ENCODE measurements around the gene STPG4.

The STPG4 gene

GRCh38 chr2:47069628-47070154 is 85.4 kb downstream of the STPG4 start:
- no peak for DNase-seq

GRCh38 chr2:47068981-47069627 is 86.0 kb downstream of the STPG4 start:
- DNase-seq = no peak

- no peak for DNase-seq
These were observed 87.2 kb downstream of the STPG4 start for GRCh38 chr2:47067788-47068407.

- DNase-seq = no peak
These were observed 89.2 kb downstream of the STPG4 start for GRCh38 chr2:47065771-47066380.

GRCh38 chr2:47065343-47065742 is 89.8 kb downstream of the STPG4 start:
- no peak for DNase-seq

- DNase-seq = no peak
These were observed 91.0 kb downstream of the STPG4 start for GRCh38 chr2:47064106-47064505.

GRCh38 chr2:47063538-47063930 is 91.6 kb downstream of the STPG4 start:
- DNase-seq = no peak

- DNase-seq = no peak
These were observed 92.2 kb downstream of the STPG4 start for GRCh38 chr2:47062681-47063537.

- DNase-seq = no peak
These were observed 93.0 kb downstream of the STPG4 start for GRCh38 chr2:47061944-47062678.

- DNase-seq = no peak
These were observed 94.4 kb downstream of the STPG4 start for GRCh38 chr2:47060652-47061170.

GRCh38 chr2:47058003-47058931 is 96.8 kb downstream of the STPG4 start:
- DNase-seq = no peak

GRCh38 chr2:47057687-47058002 is 97.5 kb downstream of the STPG4 start:
- no peak for DNase-seq

- no peak for DNase-seq
These were observed 98.0 kb downstream of the STPG4 start for GRCh38 chr2:47056868-47057686.

GRCh38 chr2:47056374-47056773 is 98.7 kb downstream of the STPG4 start:
- no peak for DNase-seq

GRCh38 chr2:47054868-47055267 is 100.2 kb downstream of the STPG4 start:
- no peak for DNase-seq

- no peak for DNase-seq
These were observed 101.0 kb downstream of the STPG4 start for GRCh38 chr2:47054036-47054555.

- no peak for DNase-seq
These were observed 102.3 kb downstream of the STPG4 start for GRCh38 chr2:47052847-47053246.

- no peak for DNase-seq
These were observed 103.5 kb downstream of the STPG4 start for GRCh38 chr2:47051562-47051961.

- DNase-seq = no peak
These were observed 104.3 kb downstream of the STPG4 start for GRCh38 chr2:47050762-47051161.

Data from activated CD4-positive, alpha-beta T cell treated with anti-CD3 and anti-CD28 coated beads, Interleukin-2, amount 50 U/mL, for 1 hour (primary cell).